ENCODE results near the gene SYNE1. TPM values are rescaled to one million over a fixed set of nuclear protein-coding genes. Genes with fewer than 3 reads are reported as not detected.
A peak's percentile ranks its signal among the peaks of the same experiment; 100 is the strongest.

The SYNE1 gene
- total RNA-seq, 4 donors from 2014 or later = 78.9 to 352 (median 113) TPM

DNA sequence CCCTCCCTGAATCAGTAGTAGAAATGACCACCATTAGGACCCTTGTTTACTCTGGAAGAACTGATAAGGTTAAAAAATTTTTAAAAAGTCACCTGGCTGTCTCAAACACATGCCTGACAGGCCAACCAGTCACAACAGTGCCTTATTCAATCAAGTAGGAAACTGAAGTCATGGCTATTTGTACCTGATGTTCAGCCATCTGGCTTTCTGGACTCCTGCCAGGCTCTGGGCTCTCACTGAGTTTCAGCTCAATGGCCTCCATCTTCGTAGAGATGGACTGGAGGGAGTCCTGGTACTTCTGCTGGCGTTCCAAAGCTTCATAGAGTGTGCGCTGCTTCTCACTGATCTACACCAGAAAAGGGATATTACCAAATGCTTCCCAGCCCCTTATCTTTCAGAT is 343.8 kb downstream of the SYNE1 start:
- DNase-seq (ENCODE audit: low spot score) (no peak), ATAC-seq (ENCODE audit: low FRiP score) (no peak)
- TF ChIP-seq, protein P1, sequence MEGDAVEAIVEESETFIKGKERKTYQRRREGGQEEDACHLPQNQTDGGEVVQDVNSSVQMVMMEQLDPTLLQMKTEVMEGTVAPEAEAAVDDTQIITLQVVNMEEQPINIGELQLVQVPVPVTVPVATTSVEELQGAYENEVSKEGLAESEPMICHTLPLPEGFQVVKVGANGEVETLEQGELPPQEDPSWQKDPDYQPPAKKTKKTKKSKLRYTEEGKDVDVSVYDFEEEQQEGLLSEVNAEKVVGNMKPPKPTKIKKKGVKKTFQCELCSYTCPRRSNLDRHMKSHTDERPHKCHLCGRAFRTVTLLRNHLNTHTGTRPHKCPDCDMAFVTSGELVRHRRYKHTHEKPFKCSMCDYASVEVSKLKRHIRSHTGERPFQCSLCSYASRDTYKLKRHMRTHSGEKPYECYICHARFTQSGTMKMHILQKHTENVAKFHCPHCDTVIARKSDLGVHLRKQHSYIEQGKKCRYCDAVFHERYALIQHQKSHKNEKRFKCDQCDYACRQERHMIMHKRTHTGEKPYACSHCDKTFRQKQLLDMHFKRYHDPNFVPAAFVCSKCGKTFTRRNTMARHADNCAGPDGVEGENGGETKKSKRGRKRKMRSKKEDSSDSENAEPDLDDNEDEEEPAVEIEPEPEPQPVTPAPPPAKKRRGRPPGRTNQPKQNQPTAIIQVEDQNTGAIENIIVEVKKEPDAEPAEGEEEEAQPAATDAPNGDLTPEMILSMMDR (IDR thresholded peaks at IDR 0.05) = no peak

DNA sequence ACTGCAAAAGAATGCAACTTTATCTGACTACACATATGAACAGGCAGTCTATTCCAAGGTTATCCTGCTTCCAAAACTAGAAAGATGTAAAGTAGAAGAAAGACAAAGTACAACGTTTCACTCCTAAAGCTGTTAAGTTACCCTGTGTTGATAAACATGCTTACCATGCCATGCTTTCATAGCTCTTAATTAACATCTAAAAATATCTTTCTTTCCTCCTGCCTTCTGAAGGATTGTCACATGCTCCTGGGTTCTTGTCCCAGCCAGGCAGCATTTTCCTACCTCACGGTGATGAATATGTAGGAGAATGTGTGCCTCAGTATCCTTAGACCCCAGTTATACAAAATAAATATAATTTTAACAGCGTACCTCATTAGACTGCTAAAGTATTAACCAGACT is 344.6 kb downstream of the SYNE1 start:
- ATAC-seq (ENCODE audit: low FRiP score) = no peak
- no peak for DNase-seq (ENCODE audit: low spot score)
- TF ChIP-seq, protein P1 (IDR thresholded peaks at IDR 0.05) = no peak

DNA sequence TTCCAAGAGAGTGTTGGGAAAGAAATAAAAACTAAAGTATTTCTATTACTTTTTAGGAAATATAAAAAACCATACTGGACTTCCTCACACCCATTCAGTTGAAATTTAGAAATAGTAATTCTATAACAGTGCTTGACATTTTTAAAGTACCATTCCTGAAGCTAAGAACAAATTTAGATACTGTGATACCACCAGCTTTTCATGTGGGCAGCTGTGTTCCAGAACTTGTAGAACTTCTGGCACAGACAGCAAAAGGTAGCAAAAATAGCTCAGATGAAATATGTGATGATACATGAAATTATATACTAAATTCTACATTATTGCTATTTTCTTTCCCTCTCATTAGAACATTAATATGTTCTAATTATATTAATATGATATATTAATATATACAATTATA is 346.5 kb downstream of the SYNE1 start:
- no peak for DNase-seq (ENCODE audit: low spot score)
- ATAC-seq (ENCODE audit: low FRiP score) = no peak
- TF ChIP-seq, protein P1 (IDR thresholded peaks at IDR 0.05) = no peak

DNA sequence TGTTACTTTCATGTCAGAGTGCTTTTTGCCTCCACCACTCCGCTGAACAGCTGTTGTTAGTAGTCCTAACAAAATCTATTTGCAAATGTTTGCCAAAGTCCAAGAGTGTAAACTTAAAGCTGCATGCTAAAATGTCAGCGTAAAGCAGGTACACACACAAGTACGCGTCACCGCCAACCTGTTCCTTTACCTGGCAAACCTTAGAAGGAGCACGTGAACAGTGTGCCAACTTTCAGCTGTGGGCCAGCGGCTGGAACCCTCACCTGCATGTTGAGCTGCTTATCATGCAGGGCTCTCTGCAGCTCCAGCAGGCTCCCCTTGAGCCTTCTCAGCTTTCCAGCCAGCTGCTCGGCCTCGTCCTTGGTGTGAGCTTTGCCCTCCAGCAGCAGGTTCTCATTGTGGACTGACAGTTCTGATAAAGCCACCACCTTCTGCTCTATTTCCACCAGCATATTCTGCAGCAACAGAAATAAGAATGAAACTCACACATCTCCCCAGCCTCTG is 359.3 kb downstream of the SYNE1 start:
- ATAC-seq (ENCODE audit: low FRiP score) (no peak), DNase-seq (ENCODE audit: low spot score) (no peak)
- TF ChIP-seq, protein P1 (IDR thresholded peaks at IDR 0.05) = no peak

DNA sequence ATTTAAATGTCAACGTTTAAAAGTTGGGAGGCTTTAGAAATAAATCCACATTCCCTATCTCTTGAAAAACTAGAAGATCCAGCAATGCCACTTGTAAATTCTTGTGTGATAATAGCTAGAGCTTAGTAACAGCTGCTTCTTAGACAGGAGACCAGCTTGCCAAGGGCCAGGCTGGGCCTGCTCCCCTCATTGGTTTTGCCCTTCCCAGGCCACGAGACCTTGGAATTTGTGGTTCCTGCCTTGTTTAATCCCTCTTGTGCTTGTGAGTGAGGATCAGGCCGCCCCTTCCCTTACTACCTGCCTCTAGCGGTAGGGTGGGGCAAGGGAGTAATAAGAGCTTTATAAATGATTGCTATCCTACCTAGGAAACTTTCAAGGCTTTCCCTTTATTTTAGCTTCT is 363.5 kb downstream of the SYNE1 start:
- TF ChIP-seq, protein P1 (IDR thresholded peaks at IDR 0.05) = no peak
- no peak for DNase-seq (ENCODE audit: low spot score)
- ATAC-seq (ENCODE audit: low FRiP score) = no peak

DNA sequence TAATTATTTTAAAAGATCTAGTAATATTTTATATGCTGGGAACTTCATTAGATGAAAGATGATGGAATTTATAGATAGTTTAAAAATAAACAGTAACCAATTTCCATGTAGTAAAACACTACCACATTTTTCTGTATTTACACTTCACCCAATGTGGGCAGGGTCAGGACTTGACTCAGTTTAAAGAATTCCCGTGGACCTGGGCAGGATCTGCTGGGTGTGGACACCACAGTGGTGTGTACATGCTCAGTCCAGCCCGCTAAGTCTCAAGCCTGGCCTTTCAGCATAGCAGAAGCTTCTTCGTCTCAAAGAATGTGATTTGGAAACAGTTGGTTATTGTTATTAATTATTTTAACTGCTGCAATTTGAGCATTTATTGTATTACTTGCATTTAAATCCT is 364.2 kb downstream of the SYNE1 start:
- TF ChIP-seq, protein P1 (IDR thresholded peaks at IDR 0.05) = no peak
- no peak for DNase-seq (ENCODE audit: low spot score)
- peak; percentile 67 for ATAC-seq (ENCODE audit: low FRiP score)

DNA sequence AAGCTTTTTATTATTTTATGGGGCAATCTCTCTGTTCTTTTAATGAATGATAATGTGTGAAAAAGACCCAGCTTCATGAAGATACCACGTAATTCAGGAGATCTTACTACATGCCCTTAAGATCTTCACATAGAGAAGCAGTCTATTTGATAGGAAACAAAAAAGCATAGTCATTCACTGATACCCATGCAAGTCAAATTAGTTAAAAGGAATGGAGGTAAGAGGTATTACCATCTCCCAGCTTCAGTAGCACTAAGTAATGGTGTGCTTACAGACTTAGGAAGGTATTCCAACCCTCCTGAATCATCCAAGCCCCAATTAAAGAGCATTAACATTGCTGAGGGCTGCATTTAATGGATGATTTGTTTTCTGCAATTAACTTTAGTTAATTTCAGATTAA is 364.7 kb downstream of the SYNE1 start:
- ATAC-seq (ENCODE audit: low FRiP score) = peak; percentile 68
- TF ChIP-seq, protein P1 (IDR thresholded peaks at IDR 0.05) = no peak
- DNase-seq (ENCODE audit: low spot score) = no peak
